Neuronal stem cell (in vitro differentiated cells): Measurements from ENCODE around the gene TMEM45A.

ENCODE experiments used
- DNase-seq: peaks from one replicate; pipeline ENCODE4 v3.0.0-alpha.2; 2013; ENCODE audit warnings: low spot score
- H2AFZ ChIP-seq: one replicate; pipeline ENCODE4 v1.6.1; 2013; ENCODE audit warnings: mild to moderate bottlenecking, low read length, inconsistent platforms
- H2AK5ac ChIP-seq: 2 replicates; pipeline ENCODE4 v1.6.1; 2013; ENCODE audit warnings: low read depth, mild to moderate bottlenecking, inconsistent platforms, low read length, moderate library complexity, mixed read lengths
- H2BK120ac ChIP-seq: 2 replicates; pipeline ENCODE4 v1.6.1; 2013; ENCODE audit warnings: low read depth, mild to moderate bottlenecking, inconsistent platforms, low read length, moderate library complexity, mixed read lengths
- H2BK12ac ChIP-seq: one replicate; pipeline ENCODE4 v1.6.1; 2013; ENCODE audit warnings: low read length, inconsistent platforms
- H2BK15ac ChIP-seq: 2 replicates; pipeline ENCODE4 v1.6.1; 2013; ENCODE audit warnings: mild to moderate bottlenecking, low read length, inconsistent platforms, mixed read lengths
- H2BK5ac ChIP-seq: one replicate; pipeline ENCODE4 v1.6.1; 2013; ENCODE audit warnings: inconsistent platforms, mild to moderate bottlenecking, low read length, moderate library complexity
- H3K14ac ChIP-seq: one replicate; pipeline ENCODE4 v1.6.1; 2013; ENCODE audit warnings: low read length, inconsistent platforms
- H3K18ac ChIP-seq: 2 replicates; pipeline ENCODE4 v1.6.1; 2013; ENCODE audit warnings: low read length, inconsistent platforms
- H3K23ac ChIP-seq: 2 replicates; pipeline ENCODE4 v1.6.1; 2013; ENCODE audit warnings: low read depth, mild to moderate bottlenecking, mixed read lengths, low read length, inconsistent platforms; ENCODE audit not compliant: poor library complexity
- H3K27ac ChIP-seq: replicated peaks from 3 replicates; pipeline ENCODE4 v1.5.1; 2013; ENCODE audit warnings: low read length, inconsistent platforms
- H3K27me3 ChIP-seq, 3 experiments: 2 replicates each; pipeline ENCODE4 v1.6.1; 2013; ENCODE audit warnings: low read length in 3 of 3, mild to moderate bottlenecking in 2 of 3, inconsistent platforms in 1 of 3, low read depth in 1 of 3, mixed read lengths in 1 of 3, moderate library complexity in 1 of 3; ENCODE audit not compliant: control insufficient read depth in 3 of 3, insufficient read depth in 3 of 3
- H3K36me3 ChIP-seq, 2 donors: replicated peaks in 1 of 2; 2 replicates each; pipeline ENCODE4 v1.6.1; 2013; ENCODE audit warnings: low read length in 2 of 2; ENCODE audit not compliant: control insufficient read depth in 2 of 2, insufficient read depth in 2 of 2
- H3K4ac ChIP-seq: 2 replicates; pipeline ENCODE4 v1.6.1; 2013; ENCODE audit warnings: inconsistent platforms, mild to moderate bottlenecking, low read length, moderate library complexity
- H3K4me1 ChIP-seq, 2 donors: 1 replicate in 1 of 2; 2 replicates in 1 of 2; pipeline ENCODE4 v1.6.1; 2013; ENCODE audit warnings: low read length in 2 of 2, low read depth in 1 of 2; ENCODE audit not compliant: control insufficient read depth in 2 of 2, insufficient read depth in 1 of 2
- H3K4me2 ChIP-seq: one replicate; pipeline ENCODE4 v1.6.1; 2013; ENCODE audit warnings: mild to moderate bottlenecking, low read length, inconsistent platforms; ENCODE audit not compliant: insufficient read depth, poor library complexity, severe bottlenecking
- H3K4me3 ChIP-seq, 2 donors: 2 replicates each; pipeline ENCODE4 v1.5.1; 2013; ENCODE audit warnings: low read length in 2 of 2, mild to moderate bottlenecking in 2 of 2, inconsistent platforms in 1 of 2, moderate library complexity in 1 of 2
- H3K79me1 ChIP-seq: one replicate; pipeline ENCODE4 v1.6.1; 2013; ENCODE audit warnings: low read depth, mild to moderate bottlenecking, inconsistent platforms, low read length, moderate library complexity
- H3K9ac ChIP-seq: one replicate; pipeline ENCODE4 v1.6.1; 2013; ENCODE audit warnings: mild to moderate bottlenecking, low read depth, low read length, inconsistent platforms; ENCODE audit not compliant: poor library complexity
- H3K9me3 ChIP-seq, 2 donors: replicated peaks in 1 of 2; 2 replicates each; pipeline versions ENCODE3 to v1.6.1; 2013; ENCODE audit warnings: low read length in 2 of 2, mild to moderate bottlenecking in 2 of 2, inconsistent platforms in 1 of 2, low read depth in 1 of 2, mixed read lengths in 1 of 2, moderate library complexity in 1 of 2; ENCODE audit not compliant: control insufficient read depth in 2 of 2, insufficient read depth in 1 of 2
- H4K8ac ChIP-seq: one replicate; pipeline ENCODE4 v1.6.1; 2013; ENCODE audit warnings: low read depth, mild to moderate bottlenecking, inconsistent platforms, low read length, moderate library complexity
- H4K91ac ChIP-seq: one replicate; pipeline ENCODE4 v1.6.1; 2013; ENCODE audit warnings: low read length, low read depth, mild to moderate bottlenecking, inconsistent platforms; ENCODE audit not compliant: poor library complexity
- WGBS, 2 donors: extraction: QIAGEN DNeasy Blood & Tissue Kit; methylation state at CpG; one replicate each; pipeline ENCODE4 v1.1.7; 2013; ENCODE audit warnings: missing lambda C conversion rate in 2 of 2, mixed read lengths in 1 of 2; ENCODE audit not compliant: insufficient read length in 2 of 2, insufficient replicate concordance in 1 of 2; ENCODE audit errors: extremely low coverage in 2 of 2; 5-methylcytosine and 5-hydroxymethylcytosine counted together

The TMEM45A gene

DNA sequence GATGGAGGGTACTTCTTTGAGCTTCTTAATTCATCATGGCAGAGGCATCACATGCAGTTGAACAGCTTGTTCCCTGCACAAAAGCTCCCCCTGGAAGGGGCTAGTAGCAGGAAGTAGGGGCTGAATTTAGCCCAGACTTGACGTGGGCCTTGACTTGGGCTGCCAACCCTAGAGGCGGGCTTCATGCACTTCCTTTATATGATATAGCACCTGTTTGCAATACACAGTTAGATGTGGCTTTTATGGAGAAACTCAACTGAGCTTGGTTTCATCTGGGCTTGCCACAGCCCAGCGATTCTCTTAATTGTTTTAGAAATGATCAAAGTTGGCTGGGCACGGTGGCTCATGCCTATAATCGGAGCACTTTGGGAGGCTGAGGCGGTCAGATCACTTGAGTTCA, 83.3 kb downstream of the TMEM45A start:
- Histone ChIP-seq H3K79me1 (no peaks in the 10 kb centered on the region), H2BK120ac (no peak overlapping the region), H3K4me3 (no peak overlapping the region), H2BK5ac (no peak overlapping the region), H4K91ac (no peak overlapping the region), H4K8ac (no peak overlapping the region), H3K23ac (no peak overlapping the region), H2AK5ac (no peak overlapping the region), H3K4me2 (no peak overlapping the region), H3K4ac (no peak overlapping the region), H2BK15ac (no peak overlapping the region), H3K27me3 (no peaks in the 10 kb centered on the region), H3K4me1 (no peaks in the 10 kb centered on the region), H2BK12ac (no peak overlapping the region), H2AFZ (no peak overlapping the region), H3K9me3 (no peaks in the 10 kb centered on the region), H3K14ac (no peak overlapping the region), H3K18ac (no peak overlapping the region), H3K27ac (no peak overlapping the region), H3K9ac (no peak overlapping the region), H3K36me3 (no peaks in the 10 kb centered on the region)
- WGBS, 2 donors, result no CpG with 5 or more reads among the region's 6 CpGs
- no peak for DNase-seq

DNA sequence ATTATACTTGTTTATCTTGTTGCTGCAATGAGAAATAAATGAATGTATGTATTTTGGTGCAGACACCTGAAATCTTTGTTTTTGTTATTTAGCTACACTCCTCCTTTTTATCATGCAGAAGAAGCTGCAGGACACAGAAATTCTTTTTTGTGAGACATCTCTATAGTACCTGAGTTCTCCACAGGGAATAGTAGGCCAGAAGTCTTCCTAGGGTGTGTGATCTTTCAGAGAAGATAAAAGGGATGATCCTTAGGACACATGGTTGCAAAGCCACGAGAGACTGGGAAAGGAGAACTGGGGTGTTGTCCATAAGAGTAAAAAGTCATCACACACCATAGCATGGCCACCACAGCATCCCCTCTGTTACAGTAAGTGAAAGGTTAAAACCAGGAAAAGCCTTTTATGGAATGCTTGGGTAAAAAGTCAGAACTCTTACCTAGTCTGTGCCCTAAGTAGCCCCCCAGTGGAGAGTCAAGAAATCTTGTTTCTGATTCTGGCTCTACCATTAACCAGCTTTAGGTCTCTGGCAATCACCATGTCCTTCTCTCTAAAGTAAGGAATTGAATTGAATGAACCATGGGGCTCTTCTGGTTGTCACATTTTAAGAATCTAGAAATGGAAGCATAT, 85.1 kb downstream of the TMEM45A start:
- no peak overlapping the region for H2BK12ac ChIP-seq
- no peak overlapping the region for H2AK5ac ChIP-seq
- H2BK120ac ChIP-seq, result no peak overlapping the region
- H2BK15ac ChIP-seq, result no peak overlapping the region
- no peak for DNase-seq
- no peaks in the 10 kb centered on the region for H3K4me1 ChIP-seq
- no peaks in the 10 kb centered on the region for H3K9me3 ChIP-seq
- H3K36me3 ChIP-seq, result no peaks in the 10 kb centered on the region
- H2AFZ ChIP-seq, result no peak overlapping the region
- no peaks in the 10 kb centered on the region for H3K79me1 ChIP-seq
- no peak overlapping the region for H3K4me3 ChIP-seq
- H3K27me3 ChIP-seq, result no peaks in the 10 kb centered on the region
- no peak overlapping the region for H4K91ac ChIP-seq
- no peak overlapping the region for H3K4ac ChIP-seq
- H3K27ac ChIP-seq, result no peak overlapping the region
- no peak overlapping the region for H4K8ac ChIP-seq
- H3K9ac ChIP-seq, result no peak overlapping the region
- no peak overlapping the region for H3K14ac ChIP-seq
- no peak overlapping the region for H3K23ac ChIP-seq
- H2BK5ac ChIP-seq, result no peak overlapping the region
- H3K4me2 ChIP-seq, result no peak overlapping the region
- WGBS, 2 donors, result no CpG with 5 or more reads among the region's 1 CpG
- no peak overlapping the region for H3K18ac ChIP-seq

DNA sequence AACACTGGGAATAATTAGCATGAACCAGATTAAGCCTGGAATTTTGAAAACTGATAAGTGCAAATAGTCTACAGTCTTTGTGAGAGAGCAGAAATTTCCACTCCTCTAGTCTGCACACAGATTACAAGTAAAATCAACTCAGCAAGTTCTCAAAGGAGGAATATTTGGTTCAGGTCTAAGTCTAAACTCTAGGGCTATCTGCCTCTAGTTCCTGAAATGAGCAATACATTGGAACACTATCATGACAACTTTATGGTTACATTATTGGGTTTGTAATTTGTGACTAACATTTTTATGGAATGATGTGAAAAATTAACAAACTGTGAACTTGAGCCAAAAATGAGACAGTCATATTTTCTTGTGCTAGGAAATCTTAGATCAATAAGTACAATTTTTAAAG, 86.2 kb downstream of the TMEM45A start:
- no peak overlapping the region for H3K27ac ChIP-seq
- no peak overlapping the region for H2BK5ac ChIP-seq
- H3K9me3 ChIP-seq, result no peaks in the 10 kb centered on the region
- H3K4ac ChIP-seq, result no peak overlapping the region
- no peaks in the 10 kb centered on the region for H3K4me1 ChIP-seq
- no peak overlapping the region for H3K4me3 ChIP-seq
- no peak overlapping the region for H3K18ac ChIP-seq
- H4K91ac ChIP-seq, result no peak overlapping the region
- no peak for DNase-seq
- no peaks in the 10 kb centered on the region for H3K79me1 ChIP-seq
- no peak overlapping the region for H3K9ac ChIP-seq
- H3K4me2 ChIP-seq, result no peak overlapping the region
- H3K23ac ChIP-seq, result no peak overlapping the region
- H3K36me3 ChIP-seq, result no peaks in the 10 kb centered on the region
- no peak overlapping the region for H2BK12ac ChIP-seq
- H2AK5ac ChIP-seq, result no peak overlapping the region
- H2BK120ac ChIP-seq, result no peak overlapping the region
- H2AFZ ChIP-seq, result no peak overlapping the region
- no peaks in the 10 kb centered on the region for H3K27me3 ChIP-seq
- H2BK15ac ChIP-seq, result no peak overlapping the region
- no peak overlapping the region for H4K8ac ChIP-seq
- H3K14ac ChIP-seq, result no peak overlapping the region

GRCh38 chr3:100580147-100580546, 87.7 kb downstream of the TMEM45A start:
- H3K14ac ChIP-seq, result no peak overlapping the region
- WGBS, 2 donors, result no CpG with 5 or more reads among the region's 2 CpGs

More at GRCh38 chr3:100580147-100580546, 87.7 kb downstream of the TMEM45A start:
- Histone ChIP-seq H3K4me2 (no peak overlapping the region), H4K8ac (no peak overlapping the region), H3K18ac (no peak overlapping the region), H2BK5ac (no peak overlapping the region), H3K27me3 (no peaks in the 10 kb centered on the region), H4K91ac (no peak overlapping the region), H3K27ac (no peak overlapping the region), H3K4me3 (no peak overlapping the region), H3K36me3 (no peaks in the 10 kb centered on the region), H3K9me3 (peaks cover 0 to 2% of the 10 kb centered on the region in 2 donors), H2AFZ (no peak overlapping the region), H3K23ac (no peak overlapping the region), H2BK15ac (no peak overlapping the region), H2BK12ac (no peak overlapping the region), H3K4ac (no peak overlapping the region), H2BK120ac (no peak overlapping the region), H3K9ac (no peak overlapping the region), H3K4me1 (no peaks in the 10 kb centered on the region), H2AK5ac (no peak overlapping the region), H3K79me1 (no peaks in the 10 kb centered on the region)
- no peak for DNase-seq
